ENCODE measurements around the gene ZNF414. TPM values are rescaled to one million over a fixed set of nuclear protein-coding genes. Genes with fewer than 3 reads are reported as not detected.
"Not testable (repeated sequence)": the region's sequence is repeated elsewhere in the genome, so short reads cannot be mapped to it uniquely, and the experiment has no call there.

The ZNF414 gene
- total RNA-seq = 10 to 100 TPM; 28.7 to 36.2 TPM

DNA sequence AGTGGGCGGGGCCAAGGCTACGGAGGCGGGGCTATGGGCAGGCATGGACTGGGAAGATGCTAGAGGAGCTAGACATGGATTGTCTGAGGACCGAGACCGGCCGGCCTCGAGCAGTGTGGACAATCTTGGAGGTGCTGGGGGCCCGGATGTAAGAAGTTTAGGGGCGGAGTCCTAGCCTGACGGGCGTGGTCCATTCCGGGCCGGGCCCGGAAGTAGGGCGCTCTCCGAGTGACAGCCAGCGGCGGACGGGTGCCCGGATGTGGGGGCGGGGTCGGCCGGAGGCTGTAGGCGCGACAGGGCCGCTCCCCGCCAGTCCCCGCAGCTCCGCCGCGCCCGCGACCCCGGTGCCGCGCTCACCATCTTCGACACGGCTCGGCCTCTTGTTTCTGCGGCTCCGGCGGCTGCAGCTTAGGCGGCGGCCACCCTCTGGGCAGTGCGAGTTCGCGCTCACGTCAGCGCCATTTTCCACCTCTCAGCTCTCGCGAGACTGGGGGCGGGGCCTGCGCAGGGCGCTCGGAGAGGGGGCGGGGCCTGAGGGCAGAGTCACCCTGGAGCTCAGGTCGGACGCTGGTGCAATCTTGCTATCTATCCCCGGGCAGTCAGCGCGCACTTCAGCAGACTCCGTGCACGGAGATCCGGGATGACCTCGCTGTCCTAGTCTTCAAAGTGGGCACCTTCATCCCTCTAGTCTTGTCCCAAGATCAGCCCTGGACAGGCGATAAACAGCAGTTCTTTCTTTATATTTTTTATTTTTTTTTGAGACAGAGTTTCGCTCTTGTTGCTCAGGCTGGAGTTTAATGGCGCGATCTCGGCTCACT, at the start of gene ZNF414:
Gene ZNF414, minus strand, starts transcription at position 481 of the 818 bp plus-strand sequence. Its CDS starts 121 bp downstream, at position 360.
- ChIA-PET POLR2A (interaction anchor here (0.6 to 6.1 kb wide), 21 partner anchors 8 to 146 kb away, joined by 3 to 50 read pairs (median 5); partner anchors contain the start of genes HNRNPM, MARCHF2 and MYO1F), CTCF (interaction anchor here (0.8 to 8.2 kb wide), 8 partner anchors 9 to 160 kb away, joined by 3 to 104 read pairs (median 5); partner anchors contain the start of genes MARCHF2 and MYO1F)
- peaks cover 62% of the 10 kb centered on the region for H3K4me1 Mint-ChIP-seq (ENCODE audit: low read depth)

GRCh38 chr19:8561075-8561764, 47.3 kb upstream of the ZNF414 start:
- no peak for ATAC-seq
- peaks cover 37% of the 10 kb centered on the region for H3K36me3 Mint-ChIP-seq (ENCODE audit: low read depth)
- DNase-seq = no peak
- peaks cover 45% of the 10 kb centered on the region for H3K4me1 Mint-ChIP-seq (ENCODE audit: low read depth)
- no peaks in the 10 kb centered on the region for H3K27me3 Mint-ChIP-seq (ENCODE audit: low read depth)
- no peaks in the 10 kb centered on the region for H3K9me3 Mint-ChIP-seq (ENCODE audit: insufficient read depth)
- CTCF ChIA-PET = interaction anchor here (1.1 kb wide), 1 partner anchor 17 kb away, joined by 5 read pairs; no protein-coding TSS in a partner anchor
- H3K27ac Mint-ChIP-seq = no peak overlapping the region
- no peak overlapping the region for H3K4me3 Mint-ChIP-seq
- POLR2A ChIA-PET = no interaction called here

More for the DNA sequence above, at the start of gene ZNF414:
- Mint-ChIP-seq H3K27me3 (ENCODE audit: low read depth) (no peaks in the 10 kb centered on the region), H3K27ac (peak within 1 kb of the TSS; percentile 97), H3K36me3 (ENCODE audit: low read depth) (peaks cover 30% of the 10 kb centered on the region), H3K9me3 (ENCODE audit: insufficient read depth) (no peaks in the 10 kb centered on the region), H3K4me3 (peak within 1 kb of the TSS; percentile 86)
- peak; percentile 97 for DNase-seq
- peak; percentile 81 for ATAC-seq

DNA sequence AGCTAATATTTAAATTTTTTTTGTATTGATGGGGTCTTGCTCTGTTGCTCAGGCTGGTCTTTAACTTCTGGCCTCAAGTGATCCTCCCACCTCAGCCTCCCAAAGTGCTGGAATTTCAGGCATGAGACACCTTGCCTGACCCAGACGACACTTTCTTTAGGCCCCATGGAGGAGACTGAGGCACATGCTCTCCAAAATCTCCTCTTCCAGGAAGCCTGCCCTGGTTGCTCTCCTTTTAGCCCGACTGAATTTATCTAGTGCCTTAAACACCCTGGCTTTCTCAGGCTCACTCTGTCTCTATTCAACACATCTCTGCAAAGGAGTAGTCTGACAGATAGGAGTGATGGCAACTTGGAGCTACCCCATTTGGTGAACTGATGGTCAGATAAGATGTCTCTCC, 44.4 kb upstream of the ZNF414 start:
- ChIA-PET CTCF (interaction anchor here (0.9 to 3.1 kb wide), 3 partner anchors 11 to 22 kb away, joined by 3 to 23 read pairs (median 7); partner anchors contain the start of gene MYO1F), POLR2A (interaction anchor here (0.7 to 1.0 kb wide), 2 partner anchors 40 to 63 kb away, joined by 3 read pairs; no protein-coding TSS in a partner anchor)
- ATAC-seq (no peak), DNase-seq (no peak)
- Mint-ChIP-seq H3K4me3 (no peak overlapping the region), H3K27ac (peak overlapping the region; percentile 67), H3K27me3 (ENCODE audit: low read depth) (no peaks in the 10 kb centered on the region), H3K36me3 (ENCODE audit: low read depth) (peaks cover 42% of the 10 kb centered on the region), H3K9me3 (ENCODE audit: insufficient read depth) (no peaks in the 10 kb centered on the region), H3K4me1 (ENCODE audit: low read depth) (peaks cover 32% of the 10 kb centered on the region)

GRCh38 chr19:8557642-8558238, 43.8 kb upstream of the ZNF414 start:
- DNase-seq = no peak
- peaks cover 46% of the 10 kb centered on the region for H3K36me3 Mint-ChIP-seq (ENCODE audit: low read depth)

DNA sequence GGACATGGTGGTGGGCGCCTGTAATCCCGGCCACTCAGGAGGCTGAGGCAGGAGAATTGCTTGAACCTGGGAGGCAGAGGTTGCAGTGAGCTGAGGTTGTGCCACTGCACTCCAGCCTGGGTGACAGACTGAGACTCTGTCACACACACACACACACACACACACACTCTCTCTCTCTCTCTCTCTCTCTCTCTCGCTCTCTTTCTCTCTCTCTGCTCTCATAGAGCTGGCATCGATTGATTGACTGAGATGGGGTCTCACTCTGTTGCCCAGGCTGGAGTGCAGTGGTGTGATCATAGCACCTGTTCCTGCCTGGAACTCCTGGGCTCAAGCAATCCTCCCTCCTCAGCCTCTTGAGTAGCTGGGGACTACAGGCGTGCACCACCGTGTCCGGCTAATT, 39.8 kb upstream of the ZNF414 start:
- H3K36me3 Mint-ChIP-seq (ENCODE audit: low read depth) = peaks cover 54% of the 10 kb centered on the region
- CTCF ChIA-PET = interaction anchor here (1.1 kb wide), 1 partner anchor 97 kb away, joined by 3 read pairs; no protein-coding TSS in a partner anchor
- not testable (repeated sequence) for DNase-seq

More at GRCh38 chr19:8557642-8558238, 43.8 kb upstream of the ZNF414 start:
- Mint-ChIP-seq H3K9me3 (ENCODE audit: insufficient read depth) (no peaks in the 10 kb centered on the region), H3K4me3 (no peak overlapping the region), H3K27ac (peak overlapping the region; percentile 77), H3K27me3 (ENCODE audit: low read depth) (no peaks in the 10 kb centered on the region), H3K4me1 (ENCODE audit: low read depth) (peaks cover 35% of the 10 kb centered on the region)
- POLR2A ChIA-PET = interaction anchor here (1.0 kb wide), 1 partner anchor 40 kb away, joined by 3 read pairs; no protein-coding TSS in a partner anchor
- no peak for ATAC-seq
- CTCF ChIA-PET = interaction anchor here (0.9 to 3.1 kb wide), 3 partner anchors 11 to 23 kb away, joined by 3 to 23 read pairs (median 7); partner anchors contain the start of gene MYO1F

GRCh38 chr19:8552810-8553209, 38.8 kb upstream of the ZNF414 start:
- CTCF ChIA-PET = interaction anchor here (0.6 to 1.5 kb wide), 2 partner anchors 23 to 26 kb away, joined by 3 to 4 read pairs; no protein-coding TSS in a partner anchor
- Mint-ChIP-seq H3K9me3 (ENCODE audit: insufficient read depth) (no peaks in the 10 kb centered on the region), H3K36me3 (ENCODE audit: low read depth) (peaks cover 52% of the 10 kb centered on the region), H3K27me3 (ENCODE audit: low read depth) (no peaks in the 10 kb centered on the region), H3K27ac (peak overlapping the region; percentile 52), H3K4me1 (ENCODE audit: low read depth) (peaks cover 11% of the 10 kb centered on the region), H3K4me3 (no peak overlapping the region)
- POLR2A ChIA-PET = no interaction called here
- ATAC-seq = no peak
- DNase-seq = no peak

More for the DNA sequence above, 39.8 kb upstream of the ZNF414 start:
- POLR2A ChIA-PET; ATAC-seq; H3K27ac Mint-ChIP-seq; H3K4me3 Mint-ChIP-seq; H3K27me3 Mint-ChIP-seq (ENCODE audit: low read depth); H3K9me3 Mint-ChIP-seq (ENCODE audit: insufficient read depth): not testable (repeated sequence)
- H3K4me1 Mint-ChIP-seq (ENCODE audit: low read depth) = peaks cover 18% of the 10 kb centered on the region

DNA sequence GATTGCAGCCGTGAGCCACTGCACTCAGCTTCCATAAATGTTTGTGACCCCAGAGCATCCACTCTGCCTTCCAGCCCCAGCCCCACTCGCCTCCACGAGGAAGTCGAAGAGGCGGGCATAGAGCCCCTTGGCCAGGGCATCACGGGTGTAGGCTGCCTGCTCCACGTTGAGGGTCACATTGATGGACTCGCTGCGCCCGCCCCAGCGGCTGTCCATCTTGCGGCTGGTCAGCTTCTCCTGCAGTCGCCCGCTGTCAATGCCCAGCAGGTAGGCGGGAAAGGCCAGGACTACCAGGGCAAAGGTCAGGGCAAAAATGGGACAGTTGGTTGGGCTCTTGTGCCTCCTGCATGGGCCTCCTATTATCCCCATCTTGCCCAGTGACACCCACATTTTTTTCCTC, 36.1 kb upstream of the ZNF414 start:
- ChIA-PET POLR2A (interaction anchor here (0.6 kb wide), 2 partner anchors 69 to 1012 kb away, joined by 3 to 4 read pairs; no protein-coding TSS in a partner anchor), CTCF (interaction anchor here (1.1 to 1.3 kb wide), 2 partner anchors 28 to 31 kb away, joined by 4 read pairs; no protein-coding TSS in a partner anchor)

GRCh38 chr19:8545743-8546142, 31.8 kb upstream of the ZNF414 start:
- Mint-ChIP-seq H3K27ac (no peak overlapping the region), H3K4me1 (ENCODE audit: low read depth) (peaks cover 2% of the 10 kb centered on the region)

More for the DNA sequence above, 36.1 kb upstream of the ZNF414 start:
- ATAC-seq = no peak
- no peaks in the 10 kb centered on the region for H3K9me3 Mint-ChIP-seq (ENCODE audit: insufficient read depth)
- H3K4me1 Mint-ChIP-seq (ENCODE audit: low read depth) = peaks cover 5% of the 10 kb centered on the region
- H3K36me3 Mint-ChIP-seq (ENCODE audit: low read depth) = peaks cover 60% of the 10 kb centered on the region
- DNase-seq = no peak
- no peaks in the 10 kb centered on the region for H3K27me3 Mint-ChIP-seq (ENCODE audit: low read depth)
- no peak overlapping the region for H3K27ac Mint-ChIP-seq
- no peak overlapping the region for H3K4me3 Mint-ChIP-seq

DNA sequence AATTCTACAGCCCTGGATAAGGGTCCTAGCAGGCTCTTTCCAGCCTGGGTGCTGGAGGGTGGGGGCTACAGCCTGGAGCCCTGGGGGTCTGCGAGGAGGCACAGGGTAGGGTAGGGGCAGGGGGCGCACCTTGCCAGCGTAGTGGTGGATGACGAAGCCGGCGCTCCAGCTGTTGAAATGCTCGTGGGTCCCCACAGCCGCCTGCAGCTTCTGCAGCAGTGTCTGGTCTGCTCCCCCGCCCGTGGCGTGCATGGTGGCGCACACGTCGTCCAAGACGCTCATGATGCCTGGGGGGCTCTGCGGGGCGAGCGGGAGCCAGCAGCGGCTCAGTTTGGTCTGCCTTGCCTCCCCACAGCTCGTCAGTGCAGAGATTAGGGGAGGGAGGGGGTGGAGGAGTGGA, 30.2 kb upstream of the ZNF414 start:
- Mint-ChIP-seq H3K9me3 (ENCODE audit: insufficient read depth) (no peaks in the 10 kb centered on the region), H3K4me1 (ENCODE audit: low read depth) (peaks cover 2% of the 10 kb centered on the region), H3K27ac (no peak overlapping the region), H3K27me3 (ENCODE audit: low read depth) (no peaks in the 10 kb centered on the region), H3K36me3 (ENCODE audit: low read depth) (peaks cover 45% of the 10 kb centered on the region), H3K4me3 (no peak overlapping the region)
- DNase-seq (no peak), ATAC-seq (no peak)
- POLR2A ChIA-PET = no interaction called here
- CTCF ChIA-PET = interaction anchor here (2.3 kb wide), 1 partner anchor 34 kb away, joined by 10 read pairs; the partner anchor contains the start of gene MYO1F

More at GRCh38 chr19:8545743-8546142, 31.8 kb upstream of the ZNF414 start:
- ChIA-PET POLR2A (interaction anchor here (0.6 kb wide), 1 partner anchor 918 kb away, joined by 3 read pairs; no protein-coding TSS in a partner anchor), CTCF (interaction anchor here (1.0 to 2.3 kb wide), 3 partner anchors 33 to 191 kb away, joined by 3 to 10 read pairs (median 8); partner anchors contain the start of gene MYO1F)
- Mint-ChIP-seq H3K36me3 (ENCODE audit: low read depth) (peaks cover 46% of the 10 kb centered on the region), H3K9me3 (ENCODE audit: insufficient read depth) (no peaks in the 10 kb centered on the region), H3K27me3 (ENCODE audit: low read depth) (no peaks in the 10 kb centered on the region), H3K4me3 (no peak overlapping the region)
- DNase-seq = no peak
- ATAC-seq = no peak

- DNase-seq = no peak
- no peaks in the 10 kb centered on the region for H3K4me1 Mint-ChIP-seq (ENCODE audit: low read depth)
- no peaks in the 10 kb centered on the region for H3K9me3 Mint-ChIP-seq (ENCODE audit: insufficient read depth)
- no peak for ATAC-seq
- H3K4me3 Mint-ChIP-seq = no peak overlapping the region
- ChIA-PET CTCF (no interaction called here), POLR2A (interaction anchor here (1.2 kb wide), 1 partner anchor 26 kb away, joined by 3 read pairs; the partner anchor contains the start of gene ZNF414)
- H3K27ac Mint-ChIP-seq = no peak overlapping the region
- no peaks in the 10 kb centered on the region for H3K27me3 Mint-ChIP-seq (ENCODE audit: low read depth)
- H3K36me3 Mint-ChIP-seq (ENCODE audit: low read depth) = peaks cover 43% of the 10 kb centered on the region
Measured at GRCh38 chr19:8539621-8540149, 25.7 kb upstream of the ZNF414 start.
